GM12878 (cell line): ENCODE measurements around the gene AIP. TPM values are rescaled to one million over a fixed set of nuclear protein-coding genes. Genes with fewer than 3 reads are reported as not detected.

Experiments
- ATAC-seq: fragments of 200-7000 bp; cut with Tn5 transposase; 3 replicates; pipeline ENCODE4 v1.9.1; 2020; ENCODE audit warnings: mild to moderate bottlenecking, moderate library complexity
- BruUV-seq: library from RNA; stranded (reverse); fragments of 400-500 nt; replicated peaks from 2 replicates; lab custom pipeline; 2021; lab: Mats Ljungman, UMichigan
- CTCF ChIA-PET: fragments of 300-600 bp; sonication (Branson Sonifier 250); formaldehyde crosslinking; extraction: SDS; loops from one replicate; lab custom pipeline; 2021; ENCODE audit warnings: inconsistent platforms; lab: Yijun Ruan, JAX
- POLR2A ChIA-PET: fragments of 350-600 bp; formaldehyde crosslinking; extraction: SDS; loops from one replicate; lab custom pipeline; 2021; ENCODE audit warnings: inconsistent platforms; lab: Charles Lee
- RAD21 ChIA-PET: fragments of 300-600 bp; sonication (Branson Sonifier 250); formaldehyde crosslinking; loops from one replicate; lab custom pipeline; 2023; ENCODE audit warnings: antibody characterized with exemption; ENCODE audit not compliant: unreplicated experiment; lab: Charles Lee
- SMC1A ChIA-PET: fragments of 300-600 bp; sonication (Branson Sonifier 250); formaldehyde crosslinking; loops from one replicate; lab custom pipeline; 2023; ENCODE audit not compliant: unreplicated experiment, uncharacterized antibody; lab: Charles Lee
- DNase-seq: peaks from one replicate; pipeline ENCODE4 v3.0.0-alpha.2; 2011; ENCODE audit warnings: low read depth, low spot score
- FAIRE-seq: peaks from 3 replicates; lab custom pipeline; 2011; peaks lifted over from hg19 to GRCh38; lab: Jason Lieb, UNC
- H2AFZ ChIP-seq: 2 replicates; pipeline ENCODE4 v1.6.0; 2011; ENCODE audit warnings: low read depth, low read length, control low read depth; ENCODE audit not compliant: control insufficient read depth
- H3K27ac ChIP-seq: 2 replicates; pipeline ENCODE4 v1.5.1; 2011; ENCODE audit warnings: control low read depth; ENCODE audit not compliant: control insufficient read depth, insufficient read depth
- H3K27me3 ChIP-seq, 2 experiments: replicated peaks in 1 of 2; 2 replicates each; pipeline versions ENCODE4 v1.6.0 to v1.6.1; 2011; ENCODE audit warnings: low read length in 1 of 2; ENCODE audit not compliant: control insufficient read depth in 2 of 2, insufficient read depth in 2 of 2
- H3K36me3 ChIP-seq, 2 experiments: 2 replicates each; pipeline ENCODE4 v1.5.1; 2011; ENCODE audit warnings: low read length in 1 of 2; ENCODE audit not compliant: control insufficient read depth in 2 of 2, insufficient read depth in 2 of 2
- H3K4me1 ChIP-seq: 2 replicates; pipeline ENCODE4 v1.6.1; 2011; ENCODE audit warnings: mild to moderate bottlenecking, low read length, moderate library complexity, mixed read lengths; ENCODE audit not compliant: control insufficient read depth, insufficient read depth
- H3K4me2 ChIP-seq: 2 replicates; pipeline ENCODE4 v1.6.0; 2011; ENCODE audit warnings: control low read depth; ENCODE audit not compliant: control insufficient read depth, insufficient read depth
- H3K4me3 ChIP-seq: fragments of 200-600 bp; sonication (generic); 2 replicates; pipeline ENCODE4 v1.5.1; 2016
- H3K79me2 ChIP-seq: 2 replicates; pipeline ENCODE4 v1.6.0; 2011; ENCODE audit warnings: low read length; ENCODE audit not compliant: control insufficient read depth, insufficient read depth
- H3K9ac ChIP-seq: 2 replicates; pipeline ENCODE4 v1.8.0; 2011; ENCODE audit warnings: low read length, control low read depth, mixed read lengths; ENCODE audit not compliant: control insufficient read depth, insufficient read depth
- H3K9me3 ChIP-seq: replicated peaks from 3 replicates; pipeline ENCODE4 v1.5.1; 2011; ENCODE audit warnings: mild to moderate bottlenecking, low read length; ENCODE audit not compliant: control insufficient read depth, insufficient read depth
- H4K20me1 ChIP-seq: 2 replicates; pipeline ENCODE4 v1.6.0; 2011; ENCODE audit not compliant: control insufficient read depth, insufficient read depth
- E2F4 ChIP-seq: IDR thresholded peaks from 2 replicates; pipeline ENCODE4 v1.6.1; 2012; ENCODE audit warnings: low read depth, low read length, improper control_type of control experiment
- NKRF ChIP-seq: fragments of 450-650 bp; conservative IDR thresholded peaks from 2 replicates; pipeline ENCODE4 v1.6.1; 2017; ENCODE audit warnings: mild to moderate bottlenecking, moderate library complexity
- POLR2A ChIP-seq: IDR thresholded peaks from 2 replicates; pipeline ENCODE4 v1.6.1; 2011; ENCODE audit warnings: low read depth, mild to moderate bottlenecking, low read length
- RELA ChIP-seq: fragments of 450-650 bp; IDR thresholded peaks from 2 replicates; pipeline ENCODE4 v1.8.0; 2014; ENCODE audit warnings: borderline replicate concordance; ENCODE audit not compliant: partially characterized antibody
- WGBS: methylation state at CpG from one replicate; pipeline ENCODE4 v1.1.6; 2016; ENCODE audit warnings: low lambda C conversion rate; ENCODE audit not compliant: insufficient replicate concordance, insufficient coverage; ENCODE audit errors: missing lambda C conversion rate; 5-methylcytosine and 5-hydroxymethylcytosine counted together
- in situ Hi-C: fragments of 300-500 bp; cut with MboI; formaldehyde crosslinking; loops from 9 replicates; pipeline ENCODE4 v1.14.3; 2018; ENCODE audit warnings: mixed read lengths
- intact Hi-C: fragments of 100-400 bp; cut with micrococcal nuclease; formaldehyde crosslinking; loops from one replicate; pipeline ENCODE4 v1.14.2; 2022; ENCODE audit not compliant: unreplicated experiment
- polyA plus RNA-seq, 11 experiments: library from polyadenylated mRNA; depleted of rRNA in 4 of 11; unstranded in 6 of 11; stranded (reverse) in 5 of 11; fragments of >200 nt; fragmentation: Nextera tagmentation in 4 of 11; fragmentation: Illumina TruSeq in 1 of 11; extraction: Ambion mirVana in 4 of 11; extraction: Trizol in 1 of 11; gene quantifications; 1 replicate in 1 of 11; 2 replicates in 10 of 11; pipeline versions ENCODE4 v1.2.1 to v1.2.3, GENCODE V29; 2011 to 2016; ENCODE audit warnings: inconsistent platforms in 2 of 11, missing spikeins in 2 of 11, low read depth in 1 of 11
- total RNA-seq, 4 experiments: library from RNA; depleted of rRNA in 3 of 4; stranded (reverse); fragments of >200 nt in 3 of 4; fragmentation: Illumina TruSeq in 1 of 4; extraction: Trizol in 1 of 4; gene quantifications; 2 replicates each; pipeline versions ENCODE4 v1.2.1 to v1.2.3, GENCODE V29; 2013 to 2021

The AIP gene
- total and polyA plus RNA-seq, 10 of the 15 experiments (the other 5 are each of a cell fraction or from before 2014, with no cell fraction given), result 12.6 to 164 (median 104) TPM

GRCh38 chr11:67451658-67451976, 31.2 kb upstream of the AIP start:
- no peak for DNase-seq
- H3K4me3 ChIP-seq, result no peak overlapping the region
- no peaks in the 10 kb centered on the region for H3K79me2 ChIP-seq
- FAIRE-seq, result no peak
- ChIA-PET SMC1A (interaction anchor here (1.2 to 1.3 kb wide), 2 partner anchors 10 to 54 kb away, joined by 4 to 5 read pairs; no protein-coding TSS in a partner anchor), POLR2A (interaction anchor here (1.0 to 1.6 kb wide), 2 partner anchors 9 to 12 kb away, joined by 3 to 6 read pairs; no protein-coding TSS in a partner anchor), RAD21 (no interaction called here), CTCF (interaction anchor here (1.2 kb wide), 2 partner anchors 13 to 50 kb away, joined by 3 to 4 read pairs; partner anchors contain the start of gene PPP1CA)
- no peak overlapping the region for H2AFZ ChIP-seq
- no peaks in the 10 kb centered on the region for H3K9me3 ChIP-seq
- no peak overlapping the region for H3K27ac ChIP-seq
- 86% methylated on average over 14 of the region's 14 CpGs for WGBS
- peaks cover 10% of the 10 kb centered on the region for H3K4me1 ChIP-seq
- no peak for ATAC-seq
- no peak overlapping the region for H3K4me2 ChIP-seq
- H3K9ac ChIP-seq, result no peak overlapping the region
- intact Hi-C loops (no loop called here), in situ Hi-C loops (no loop called here)
- no peaks in the 10 kb centered on the region for H3K27me3 ChIP-seq
- BruUV-seq, result no TSS peak
- TF ChIP-seq NKRF, result no peak
- peak; percentile 51; the same call in 1 of the 2 replicates for TF ChIP-seq POLR2A
- no peaks in the 10 kb centered on the region for H3K36me3 ChIP-seq
- H4K20me1 ChIP-seq, result no peaks in the 10 kb centered on the region

GRCh38 chr11:67452141-67452952, 30.5 kb upstream of the AIP start, which contains the start of gene GPR152:
TSS of gene GPR152 (minus strand) at chr11:67452729. CDS start at chr11:67452724, 5 bp downstream.
- CTCF ChIA-PET, result no interaction called here

More at GRCh38 chr11:67452141-67452952, 30.5 kb upstream of the AIP start, which contains the start of gene GPR152:
- Histone ChIP-seq H3K4me2 (no peak within 1 kb of the TSS), H3K27ac (no peak within 1 kb of the TSS), H3K79me2 (no peaks in the 10 kb centered on the region), H3K9me3 (no peaks in the 10 kb centered on the region), H4K20me1 (no peaks in the 10 kb centered on the region), H3K9ac (no peak within 1 kb of the TSS), H3K4me1 (peaks cover 2% of the 10 kb centered on the region), H3K4me3 (no peak within 1 kb of the TSS)
- ChIA-PET POLR2A (interaction anchor here (1.6 kb wide), 1 partner anchor 8 kb away, joined by 6 read pairs; no protein-coding TSS in a partner anchor), RAD21 (no interaction called here), SMC1A (interaction anchor here (1.2 kb wide), 1 partner anchor 55 kb away, joined by 4 read pairs; no protein-coding TSS in a partner anchor)
- BruUV-seq, result no TSS peak
- no peak for DNase-seq
- in situ Hi-C loops, result no loop called here
- no peak for ATAC-seq
- 74% methylated on average over 33 of the region's 33 CpGs for WGBS
- no peak for FAIRE-seq
- no peak for TF ChIP-seq E2F4
- no peak for TF ChIP-seq RELA
- TF ChIP-seq, all 136 proteins: peak for 0
- Histone ChIP-seq H2AFZ (no peak within 1 kb of the TSS), H3K36me3 (no peaks in the 10 kb centered on the region), H3K27me3 (no peaks in the 10 kb centered on the region)
- intact Hi-C loops, result no loop called here
